Measurements from ENCODE around the gene NPM1. TPM values are rescaled to one million over a fixed set of nuclear protein-coding genes. Genes with fewer than 3 reads are reported as not detected.

NPM1 gene
- total RNA-seq, 2 experiments from 2014 or later: 1,230 to 1,897 TPM

DNA sequence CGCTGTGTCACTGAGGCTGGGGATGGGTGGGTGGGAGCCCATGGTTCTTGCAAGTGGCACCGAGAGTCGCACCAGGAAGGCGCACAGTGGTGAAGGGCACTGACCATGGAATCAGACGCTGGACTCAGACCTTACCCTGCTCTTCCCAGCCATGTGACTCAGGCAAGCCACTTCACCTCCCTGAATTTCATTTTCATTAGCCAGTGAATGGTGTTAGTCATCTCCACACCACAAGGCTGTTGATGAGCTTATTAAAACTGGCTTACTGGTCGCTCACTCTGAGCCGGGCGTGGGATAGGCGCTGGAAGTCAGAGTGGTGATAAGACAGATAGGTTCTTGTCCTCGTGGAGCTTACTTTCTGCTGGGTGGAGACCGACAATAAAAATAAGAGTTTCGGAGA, 56.9 kb downstream of the NPM1 start:
- Mint-ChIP-seq H3K4me3 (no peak overlapping the region), H3K27ac (no peak overlapping the region), H3K4me1 (no peaks in the 10 kb centered on the region), H3K27me3 (peaks cover 9% of the 10 kb centered on the region), H3K9me3 (ENCODE audit: low read depth) (no peaks in the 10 kb centered on the region), H3K36me3 (no peaks in the 10 kb centered on the region)
- ATAC-seq: no peak
- no peak for DNase-seq
- CTCF ChIA-PET: interaction anchor here (0.6 kb wide), 1 partner anchor 26 kb away, joined by 3 read pairs; no protein-coding TSS in a partner anchor

DNA sequence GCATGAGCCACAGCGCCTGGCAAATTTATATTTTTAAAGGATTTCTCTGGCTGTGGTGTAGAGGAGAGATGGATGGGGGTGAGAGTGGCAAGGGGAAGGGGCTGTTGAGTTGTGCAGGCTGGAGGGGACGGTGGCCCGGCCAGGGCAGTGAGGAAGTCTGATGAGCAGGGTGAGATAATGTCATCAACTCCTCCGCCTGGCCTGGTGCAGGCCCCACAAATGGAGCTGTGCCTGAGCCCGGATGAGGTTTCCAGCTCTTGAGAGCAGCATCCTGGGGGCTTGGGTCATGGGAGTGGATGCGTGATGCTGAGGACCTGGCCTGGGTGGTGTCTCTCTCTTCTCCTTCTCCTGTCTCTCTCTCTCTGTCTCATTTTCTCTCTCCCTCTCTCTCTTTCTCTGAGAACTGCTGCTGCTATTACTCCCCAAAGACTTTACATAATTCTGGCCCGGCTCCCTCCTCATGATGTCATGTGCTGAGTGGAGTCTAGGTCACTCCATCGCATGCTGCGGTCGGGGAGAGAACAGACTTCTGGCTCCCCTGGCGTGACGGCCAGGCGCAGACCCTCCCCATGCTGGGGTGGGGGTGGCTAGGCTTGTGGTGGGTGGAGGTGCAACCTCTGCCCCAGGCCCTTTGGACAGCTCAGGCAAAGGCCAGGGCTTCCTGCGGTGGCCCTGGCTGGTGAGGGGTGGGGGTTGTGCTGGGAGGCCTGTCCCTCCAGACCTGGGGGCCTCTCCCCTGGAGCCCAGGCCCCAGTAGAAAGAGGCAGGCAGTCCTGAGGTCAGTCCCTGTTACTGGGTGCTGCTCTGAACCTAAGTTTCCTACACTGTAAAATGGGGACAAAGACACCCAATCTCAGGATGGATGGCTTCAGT, 58.2 kb downstream of the NPM1 start:
- no peaks in the 10 kb centered on the region for H3K9me3 Mint-ChIP-seq (ENCODE audit: low read depth)
- no peaks in the 10 kb centered on the region for H3K36me3 Mint-ChIP-seq
- H3K4me1 Mint-ChIP-seq: no peaks in the 10 kb centered on the region
- DNase-seq (no peak), ATAC-seq (no peak)
- peaks cover 17% of the 10 kb centered on the region for H3K27me3 Mint-ChIP-seq
- H3K27ac Mint-ChIP-seq: no peak overlapping the region
- CTCF ChIA-PET: no interaction called here
- no peak overlapping the region for H3K4me3 Mint-ChIP-seq

DNA sequence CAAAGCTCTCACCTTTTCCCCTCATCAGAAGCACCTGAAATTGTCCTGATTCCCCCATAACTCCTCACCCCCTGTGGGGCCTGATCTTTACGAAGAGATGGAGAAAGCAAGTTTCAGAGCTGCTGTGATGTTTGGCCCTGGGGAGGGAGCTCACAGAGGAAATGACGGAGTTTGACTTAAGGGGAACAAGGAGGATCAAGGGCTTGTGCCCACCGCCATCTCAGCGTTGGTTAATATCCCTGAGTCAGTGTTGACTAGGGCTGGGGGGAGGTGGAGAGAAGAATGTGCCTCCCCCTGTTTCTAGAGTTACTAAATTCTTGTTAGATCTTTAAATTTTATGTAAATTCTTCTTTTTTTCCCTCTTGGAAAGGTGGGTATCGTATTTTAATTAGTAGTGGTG, 59.6 kb downstream of the NPM1 start:
- CTCF ChIA-PET: no interaction called here

DNA sequence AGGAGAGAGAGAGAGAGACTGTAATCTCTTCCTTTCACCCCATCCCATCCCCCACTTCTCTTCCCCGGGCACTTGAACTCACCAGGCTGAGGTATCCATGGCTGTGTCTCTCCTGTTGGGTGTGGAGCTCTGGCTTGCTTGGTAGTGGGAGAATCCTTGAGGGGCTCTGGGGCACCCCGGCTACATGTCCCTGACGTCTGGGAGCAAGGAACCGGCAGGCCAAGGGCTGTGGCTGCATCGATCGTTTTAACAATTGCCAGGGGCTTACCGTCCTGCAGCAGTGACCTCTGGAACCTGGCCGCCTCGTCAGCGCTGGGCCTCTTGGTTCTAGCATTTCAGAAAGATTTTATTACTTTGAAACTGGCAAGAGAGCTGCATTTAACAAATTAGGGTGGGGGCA, 61.8 kb downstream of the NPM1 start:
- Mint-ChIP-seq H3K36me3 (no peaks in the 10 kb centered on the region), H3K4me3 (no peak overlapping the region), H3K27ac (no peak overlapping the region), H3K4me1 (no peaks in the 10 kb centered on the region), H3K27me3 (peaks cover 39% of the 10 kb centered on the region), H3K9me3 (ENCODE audit: low read depth) (no peaks in the 10 kb centered on the region)
- CTCF ChIA-PET: no interaction called here
- no peak for DNase-seq
- ATAC-seq: no peak

More for the DNA sequence above, 59.6 kb downstream of the NPM1 start:
- Mint-ChIP-seq H3K4me3 (no peak overlapping the region), H3K4me1 (no peaks in the 10 kb centered on the region), H3K36me3 (no peaks in the 10 kb centered on the region), H3K9me3 (ENCODE audit: low read depth) (no peaks in the 10 kb centered on the region), H3K27ac (no peak overlapping the region), H3K27me3 (peaks cover 28% of the 10 kb centered on the region)
- DNase-seq (no peak), ATAC-seq (no peak)

DNA sequence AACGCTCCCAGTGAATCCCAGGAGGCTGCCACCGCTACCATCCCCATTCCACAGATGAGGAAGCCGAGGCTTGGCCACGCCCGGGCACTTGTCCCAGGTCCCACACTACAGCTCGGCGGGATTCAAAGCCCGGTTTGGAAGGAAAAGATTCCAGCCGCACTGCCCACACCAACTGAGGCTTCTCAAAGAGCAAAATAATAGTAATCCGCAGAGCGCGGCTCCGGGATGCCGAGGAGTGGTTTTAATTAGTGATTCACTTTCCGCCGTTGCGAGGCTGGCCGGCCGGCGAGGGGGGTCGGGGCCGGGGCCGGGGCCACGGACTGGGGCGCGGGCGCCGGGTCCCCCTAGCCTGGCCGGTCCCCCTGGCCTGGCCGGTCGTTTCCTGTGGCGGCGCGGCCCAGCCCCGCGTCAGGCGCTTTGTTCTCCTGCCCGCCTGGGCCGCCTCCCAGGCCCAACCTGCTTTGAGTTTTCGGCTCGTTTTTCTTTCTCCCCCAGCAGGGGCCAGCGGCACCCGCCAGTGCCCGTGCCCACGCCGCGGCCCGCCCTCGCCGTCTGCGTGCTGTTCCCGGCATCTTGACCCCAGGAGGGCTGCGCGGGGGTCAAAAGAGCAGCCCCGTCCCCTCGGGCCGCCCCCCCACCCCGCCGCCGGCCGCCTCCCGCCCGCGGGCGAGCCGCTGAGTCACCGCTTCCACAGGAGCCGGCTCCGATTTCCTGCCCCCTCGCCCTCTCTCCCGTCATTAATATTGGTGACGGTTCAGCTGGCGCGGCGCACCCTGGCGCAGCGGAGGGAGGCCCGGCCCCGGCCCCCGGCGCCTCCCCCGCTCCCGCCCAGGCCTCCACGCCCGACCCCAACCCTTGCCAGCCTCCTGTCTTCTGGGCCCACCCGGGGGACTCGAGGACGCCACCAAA, 63.0 kb downstream of the NPM1 start:
- ATAC-seq (peak; percentile 64), DNase-seq (no peak)
- CTCF ChIA-PET: no interaction called here
- Mint-ChIP-seq H3K4me3 (no peak overlapping the region), H3K9me3 (ENCODE audit: low read depth) (no peaks in the 10 kb centered on the region), H3K36me3 (no peaks in the 10 kb centered on the region), H3K27me3 (peaks cover 44% of the 10 kb centered on the region), H3K4me1 (no peaks in the 10 kb centered on the region), H3K27ac (no peak overlapping the region)

DNA sequence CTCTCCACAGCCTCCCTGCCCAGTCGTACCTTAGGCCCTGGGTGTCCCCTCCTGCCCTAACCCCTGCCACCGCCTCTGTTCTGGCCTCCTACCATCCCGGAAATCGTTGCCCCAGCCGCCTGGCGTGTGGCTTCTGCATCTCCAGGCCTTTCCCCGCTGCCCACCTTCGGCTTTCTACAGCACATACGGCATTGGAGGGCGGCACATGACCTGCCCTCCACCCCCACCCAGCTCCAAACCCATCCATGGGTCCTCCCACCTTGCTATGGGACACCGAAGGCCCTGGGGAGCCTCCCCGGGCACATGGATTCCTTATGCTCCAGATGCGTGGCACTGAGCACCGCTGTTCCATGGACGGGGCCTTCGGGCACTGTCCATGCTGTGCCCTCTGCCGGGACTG, 63.8 kb downstream of the NPM1 start:
- no peak for ATAC-seq
- no peaks in the 10 kb centered on the region for H3K4me1 Mint-ChIP-seq
- no peak overlapping the region for H3K4me3 Mint-ChIP-seq

DNA sequence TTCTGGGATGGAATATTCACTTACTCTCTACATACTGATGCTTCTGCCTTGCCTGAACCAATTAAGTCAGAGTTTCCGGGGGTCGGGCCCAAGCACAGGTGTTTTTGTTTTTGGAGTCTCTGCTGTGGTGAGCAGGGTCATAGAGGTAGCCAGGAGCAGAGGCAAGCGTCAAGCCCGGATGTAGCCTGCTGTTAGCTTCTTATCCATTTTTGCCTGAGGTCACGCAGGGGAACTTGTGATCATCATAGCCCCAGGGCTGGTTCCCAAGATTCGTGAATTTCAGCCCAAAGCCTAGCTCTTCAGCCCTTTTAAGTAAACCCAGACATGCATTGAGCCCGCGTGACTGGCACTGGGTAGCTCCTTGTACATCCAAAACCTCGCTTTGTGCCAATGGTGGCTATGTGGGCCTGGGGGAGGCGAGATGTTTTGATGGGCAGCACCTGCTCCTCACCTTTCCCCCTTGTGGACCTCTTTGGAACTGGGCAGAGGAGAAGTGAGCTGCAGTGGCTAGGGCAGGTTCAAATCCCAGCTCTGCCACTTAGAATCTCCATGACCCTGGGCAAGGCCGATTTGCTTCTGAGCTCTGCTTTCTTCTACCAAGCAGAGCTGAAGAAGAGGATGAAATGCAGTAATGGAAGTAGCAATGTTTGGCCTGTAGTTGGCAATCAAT, 65.5 kb downstream of the NPM1 start:
- no peak overlapping the region for H3K27ac Mint-ChIP-seq
- CTCF ChIA-PET: no interaction called here
- H3K36me3 Mint-ChIP-seq: no peaks in the 10 kb centered on the region
- H3K4me1 Mint-ChIP-seq: no peaks in the 10 kb centered on the region
- DNase-seq: no peak
- no peaks in the 10 kb centered on the region for H3K9me3 Mint-ChIP-seq (ENCODE audit: low read depth)
- no peak overlapping the region for H3K4me3 Mint-ChIP-seq
- peaks cover 41% of the 10 kb centered on the region for H3K27me3 Mint-ChIP-seq
- no peak for ATAC-seq

More for the DNA sequence above, 63.8 kb downstream of the NPM1 start:
- peaks cover 44% of the 10 kb centered on the region for H3K27me3 Mint-ChIP-seq
- H3K36me3 Mint-ChIP-seq: no peaks in the 10 kb centered on the region
- H3K27ac Mint-ChIP-seq: no peak overlapping the region
- H3K9me3 Mint-ChIP-seq (ENCODE audit: low read depth): no peaks in the 10 kb centered on the region
- CTCF ChIA-PET: no interaction called here
- no peak for DNase-seq

DNA sequence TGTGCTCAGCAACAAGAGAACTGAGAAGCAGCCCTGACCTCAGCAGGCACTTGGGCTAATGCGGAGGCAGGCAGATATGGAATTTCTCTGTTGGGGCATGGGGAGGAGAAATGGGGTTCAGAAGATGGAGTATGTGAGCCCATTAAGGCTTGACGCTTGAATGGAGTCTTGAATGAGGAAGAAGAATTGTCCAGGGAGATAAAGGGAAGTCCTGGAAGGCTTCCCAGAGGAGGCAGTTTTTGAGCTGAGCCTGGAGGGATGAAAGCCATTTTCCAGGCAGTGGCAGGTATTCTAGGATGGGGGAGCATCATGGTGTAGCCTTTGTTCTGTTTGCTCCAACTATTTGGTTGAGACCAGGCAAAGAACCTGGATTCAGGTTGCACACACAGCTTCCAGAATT, 66.3 kb downstream of the NPM1 start:
- Mint-ChIP-seq H3K27ac (no peak overlapping the region), H3K9me3 (ENCODE audit: low read depth) (no peaks in the 10 kb centered on the region), H3K4me3 (no peak overlapping the region), H3K27me3 (peaks cover 39% of the 10 kb centered on the region), H3K4me1 (no peaks in the 10 kb centered on the region), H3K36me3 (no peaks in the 10 kb centered on the region)
- DNase-seq: no peak
- no peak for ATAC-seq
- CTCF ChIA-PET: no interaction called here

DNA sequence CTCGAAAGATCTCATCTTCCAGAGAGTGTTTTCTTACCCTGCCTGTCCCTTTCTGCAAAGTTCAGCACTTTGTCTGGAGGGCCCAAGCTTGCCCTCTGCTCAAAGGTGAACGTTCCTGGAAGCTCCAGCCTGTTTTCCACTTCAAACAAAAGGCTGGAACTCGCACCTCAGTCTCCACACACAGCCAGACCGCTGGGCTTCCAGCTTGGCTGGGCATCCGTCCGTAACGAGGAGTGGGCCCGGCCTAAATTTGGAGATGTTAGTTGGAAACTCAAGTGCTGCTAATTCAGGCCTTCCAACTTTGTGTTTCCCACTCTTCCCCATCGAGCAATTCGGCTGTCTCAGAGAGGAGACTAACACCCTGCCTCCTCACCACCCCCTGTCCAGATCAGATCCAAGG, 66.9 kb downstream of the NPM1 start:
- Mint-ChIP-seq H3K9me3 (ENCODE audit: low read depth) (no peaks in the 10 kb centered on the region), H3K27me3 (peaks cover 35% of the 10 kb centered on the region), H3K4me1 (no peaks in the 10 kb centered on the region), H3K4me3 (no peak overlapping the region), H3K27ac (no peak overlapping the region), H3K36me3 (no peaks in the 10 kb centered on the region)
- ATAC-seq: no peak
- DNase-seq: no peak
- CTCF ChIA-PET: no interaction called here

DNA sequence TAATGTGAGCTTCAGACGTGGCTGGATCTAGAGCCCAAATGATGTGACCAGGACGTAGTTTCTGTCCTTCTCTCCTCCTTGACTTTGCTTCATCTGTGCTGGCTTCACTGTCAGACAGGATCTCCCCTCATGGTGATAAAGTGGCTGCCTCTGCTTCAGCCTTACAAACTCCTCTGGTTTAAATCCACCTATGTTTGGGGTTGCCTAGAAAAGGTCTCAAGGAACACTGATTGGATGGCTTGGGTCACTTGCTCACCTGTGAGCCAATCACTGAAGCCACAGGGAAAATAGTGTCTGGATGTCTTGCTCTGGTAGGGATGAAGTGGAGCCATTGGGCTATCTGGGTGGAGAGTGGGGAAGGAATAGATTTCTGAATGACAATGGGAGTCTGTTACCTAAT, 67.9 kb downstream of the NPM1 start:
- no peaks in the 10 kb centered on the region for H3K4me1 Mint-ChIP-seq
- no peaks in the 10 kb centered on the region for H3K36me3 Mint-ChIP-seq
- H3K27me3 Mint-ChIP-seq: peaks cover 27% of the 10 kb centered on the region
- CTCF ChIA-PET: no interaction called here
- DNase-seq (no peak), ATAC-seq (no peak)
- H3K9me3 Mint-ChIP-seq (ENCODE audit: low read depth): no peaks in the 10 kb centered on the region
- no peak overlapping the region for H3K4me3 Mint-ChIP-seq
- H3K27ac Mint-ChIP-seq: no peak overlapping the region

DNA sequence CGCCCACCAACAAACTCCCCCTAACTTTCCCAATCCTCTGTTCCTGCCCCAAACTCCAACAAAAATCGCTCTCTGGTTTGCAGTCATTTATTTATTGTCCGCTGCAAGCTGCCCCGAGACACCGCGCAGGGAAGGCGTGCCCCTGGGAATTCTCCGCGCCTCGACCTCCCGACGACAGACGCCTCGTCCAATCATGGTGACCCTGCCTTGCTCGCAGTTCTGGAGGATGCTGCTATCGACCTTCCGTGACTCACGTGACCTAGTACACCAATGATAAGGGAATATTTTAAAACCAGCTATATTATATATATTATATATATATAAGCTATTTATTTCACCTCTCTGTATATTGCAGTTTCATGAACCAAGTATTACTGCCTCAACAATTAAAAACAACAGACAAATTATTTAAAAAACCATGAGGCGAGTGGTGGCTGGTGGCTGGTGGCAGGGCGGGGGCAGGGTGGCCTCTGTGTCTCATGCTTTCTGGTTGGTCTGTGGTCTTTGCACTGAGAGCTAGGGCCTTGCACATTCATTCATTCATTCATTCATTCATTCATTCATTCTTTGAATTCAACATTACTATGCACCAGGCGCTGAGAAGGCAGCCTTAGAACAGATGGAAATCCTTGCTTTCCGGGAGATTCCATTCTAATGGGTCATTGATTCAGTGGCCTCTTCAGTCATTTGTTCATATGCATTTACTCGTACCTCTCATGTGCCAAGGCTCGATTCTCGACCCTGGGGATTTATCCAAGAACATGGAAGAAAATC, 69.7 kb downstream of the NPM1 start:
- H3K4me1 Mint-ChIP-seq: no peaks in the 10 kb centered on the region
- no peak for DNase-seq
- peaks cover 14% of the 10 kb centered on the region for H3K27me3 Mint-ChIP-seq
- no peak for ATAC-seq
- CTCF ChIA-PET: interaction anchor here (0.7 kb wide), 1 partner anchor 22 kb away, joined by 3 read pairs; no protein-coding TSS in a partner anchor
- H3K4me3 Mint-ChIP-seq: no peak overlapping the region
- H3K9me3 Mint-ChIP-seq (ENCODE audit: low read depth): no peaks in the 10 kb centered on the region
- H3K36me3 Mint-ChIP-seq: no peaks in the 10 kb centered on the region
- H3K27ac Mint-ChIP-seq: no peak overlapping the region

DNA sequence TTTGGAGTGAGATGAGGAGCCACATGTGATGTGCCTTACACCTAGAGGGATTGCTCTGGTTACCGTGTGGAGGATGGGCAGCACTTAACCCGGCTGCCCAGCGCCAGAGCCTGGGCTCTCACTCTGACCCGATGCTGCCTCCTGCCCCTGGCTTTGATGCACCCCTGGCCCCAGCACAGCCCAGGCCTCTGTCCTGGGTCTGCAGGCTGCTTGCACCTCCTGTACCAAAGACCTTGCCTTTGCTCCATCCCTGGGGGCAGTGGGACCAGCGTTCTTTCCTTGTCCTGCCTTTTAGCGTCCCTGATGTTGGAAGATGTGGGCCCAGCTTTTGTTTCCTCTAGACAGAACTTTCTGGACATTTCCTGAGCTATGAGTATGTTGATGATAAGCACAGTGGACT, 72.2 kb downstream of the NPM1 start:
- Mint-ChIP-seq H3K4me1 (no peaks in the 10 kb centered on the region), H3K36me3 (no peaks in the 10 kb centered on the region), H3K4me3 (no peak overlapping the region), H3K27me3 (peaks cover 9% of the 10 kb centered on the region), H3K27ac (no peak overlapping the region), H3K9me3 (ENCODE audit: low read depth) (no peaks in the 10 kb centered on the region)
- CTCF ChIA-PET: no interaction called here
- ATAC-seq: no peak
- no peak for DNase-seq

All from activated CD8-positive, alpha-beta memory T cell treated with anti-CD3 and anti-CD28 coated beads, Interleukin-2, amount 10 ng/mL, durations not matched to agents 7 days and 5 days (primary cell).